ENCODE results near the gene SCAPER. TPM values are rescaled to one million over a fixed set of nuclear protein-coding genes. Genes with fewer than 3 reads are reported as not detected.

SCAPER gene
- total and polyA plus RNA-seq, 4 donors, result 3.3 to 18.0 (median 9.9) TPM

- no peaks in the 10 kb centered on the region for H3K36me3 ChIP-seq (ENCODE audit: control insufficient read depth in 4 of 4, insufficient read depth in 3 of 4, low read depth in 1 of 4, low read length in 3 of 4)
- H3K27ac ChIP-seq (ENCODE audit: low read depth in 1 of 2, low read length in 2 of 2), result no peak overlapping the region
- no peaks in the 10 kb centered on the region for H3K9me3 ChIP-seq (ENCODE audit: control insufficient read depth in 4 of 4, low read length in 3 of 4)
- DNase-seq (ENCODE audit: low spot score), result no peak
- no peak overlapping the region for H3K4me3 ChIP-seq (ENCODE audit: low read depth in 1 of 3, low read length in 3 of 3)
- H3K4me1 ChIP-seq (ENCODE audit: control insufficient read depth in 4 of 4, insufficient read depth in 4 of 4, low read length in 3 of 4), result no peaks in the 10 kb centered on the region
- H3K9ac ChIP-seq (ENCODE audit: low read depth in 1 of 2, low read length in 2 of 2), result no peak overlapping the region
- no peak for TF ChIP-seq EGR1 (IDR thresholded peaks at IDR 0.05; ENCODE audit: low read depth in 2 of 2)
- 94% methylated on average over 2 of the region's 2 CpGs for WGBS
- no peaks in the 10 kb centered on the region for H3K27me3 ChIP-seq (ENCODE audit: control insufficient read depth in 4 of 4, insufficient read depth in 4 of 4, low read length in 3 of 4)
Measured at GRCh38 chr15:76386178-76386577, 519.0 kb downstream of the SCAPER start.

DNA sequence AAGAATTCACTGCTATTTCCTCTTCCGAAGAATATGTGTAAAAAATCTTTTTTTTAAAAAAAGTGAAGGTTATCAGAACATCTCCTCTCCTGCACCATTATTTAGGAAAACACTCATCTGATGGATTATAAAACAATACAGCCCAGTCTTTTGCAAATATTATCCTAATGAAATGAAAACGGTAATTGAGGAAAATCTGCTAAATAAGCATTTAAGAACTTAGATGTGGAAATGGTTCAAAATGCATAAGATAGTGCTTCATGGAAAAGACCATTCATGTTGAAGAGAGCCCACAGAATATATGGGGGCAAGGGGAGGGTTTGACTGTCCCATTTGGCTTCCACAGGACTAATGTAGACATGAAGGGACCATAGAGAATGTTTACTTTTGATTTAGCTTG lies 520.7 kb downstream of the SCAPER start:
- TF ChIP-seq GABPA (IDR thresholded peaks at IDR 0.05 in 1 of 2, conservative IDR thresholded peaks at IDR 0.05 in 1 of 2), result no peak
- TF ChIP-seq MAX (IDR thresholded peaks at IDR 0.05), result no peak
- TF ChIP-seq ATF3 (IDR thresholded peaks at IDR 0.05), result no peak
- TF ChIP-seq TAF1 (conservative IDR thresholded peaks at IDR 0.05), result no peak
- no peak overlapping the region for H3K9ac ChIP-seq (ENCODE audit: low read depth in 1 of 2, low read length in 2 of 2)
- no peaks in the 10 kb centered on the region for H3K27me3 ChIP-seq (ENCODE audit: control insufficient read depth in 4 of 4, insufficient read depth in 4 of 4, low read length in 3 of 4)
- H3K4me3 ChIP-seq (ENCODE audit: low read depth in 1 of 3, low read length in 3 of 3), result no peak overlapping the region
- 97% methylated on average over 2 of the region's 2 CpGs for WGBS
- no peak for DNase-seq (ENCODE audit: low spot score)
- no peak overlapping the region for H3K27ac ChIP-seq (ENCODE audit: low read depth in 1 of 2, low read length in 2 of 2)
- no peaks in the 10 kb centered on the region for H3K36me3 ChIP-seq (ENCODE audit: control insufficient read depth in 4 of 4, insufficient read depth in 3 of 4, low read depth in 1 of 4, low read length in 3 of 4)
- H3K9me3 ChIP-seq (ENCODE audit: control insufficient read depth in 4 of 4, low read length in 3 of 4), result no peaks in the 10 kb centered on the region
- no peaks in the 10 kb centered on the region for H3K4me1 ChIP-seq (ENCODE audit: control insufficient read depth in 4 of 4, insufficient read depth in 4 of 4, low read length in 3 of 4)

DNA sequence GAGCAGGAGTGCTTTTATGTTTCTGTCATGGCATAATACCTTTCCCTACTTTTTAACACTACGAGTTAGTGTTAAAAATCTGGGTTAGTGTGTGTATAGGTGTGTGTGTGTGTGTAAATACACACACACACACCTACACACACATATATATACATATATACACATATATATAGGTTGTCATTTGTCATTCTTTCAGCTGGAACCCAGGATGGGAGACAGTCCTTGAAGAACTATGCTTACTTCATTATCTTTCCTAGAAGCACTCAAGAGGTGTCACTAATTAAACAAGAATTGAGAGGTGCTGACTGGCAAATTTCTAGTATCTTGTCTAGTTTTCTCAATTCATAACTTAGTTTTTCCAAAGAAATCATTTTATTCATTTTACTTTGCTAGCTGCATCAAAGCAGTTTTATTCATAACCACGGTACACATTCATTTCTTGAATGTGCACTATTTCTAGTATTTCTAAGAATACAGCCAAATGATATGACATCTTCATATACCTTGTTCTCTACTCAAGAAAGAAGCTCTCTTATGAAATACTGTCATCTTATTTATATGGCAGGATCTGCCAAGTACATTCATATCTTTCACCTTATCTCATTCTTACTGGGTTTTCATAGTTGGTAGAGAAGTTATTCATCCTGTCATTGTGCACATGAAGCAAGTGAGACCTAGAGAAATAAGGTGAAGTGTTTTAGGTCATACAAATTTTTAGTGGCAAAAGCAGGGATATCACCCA lies 522.0 kb downstream of the SCAPER start:
- 95% methylated on average over 2 of the region's 2 CpGs for WGBS
- Histone ChIP-seq H3K4me3 (ENCODE audit: low read depth in 1 of 3, low read length in 3 of 3) (no peak overlapping the region), H3K9me3 (ENCODE audit: control insufficient read depth in 4 of 4, low read length in 3 of 4) (no peaks in the 10 kb centered on the region), H3K36me3 (ENCODE audit: control insufficient read depth in 4 of 4, insufficient read depth in 3 of 4, low read depth in 1 of 4, low read length in 3 of 4) (no peaks in the 10 kb centered on the region), H3K9ac (ENCODE audit: low read depth in 1 of 2, low read length in 2 of 2) (no peak overlapping the region), H3K27me3 (ENCODE audit: control insufficient read depth in 4 of 4, insufficient read depth in 4 of 4, low read length in 3 of 4) (no peaks in the 10 kb centered on the region), H3K27ac (ENCODE audit: low read depth in 1 of 2, low read length in 2 of 2) (no peak overlapping the region), H3K4me1 (ENCODE audit: control insufficient read depth in 4 of 4, insufficient read depth in 4 of 4, low read length in 3 of 4) (no peaks in the 10 kb centered on the region)
- no peak for DNase-seq (ENCODE audit: low spot score)
- TF ChIP-seq NR2F2 (IDR thresholded peaks at IDR 0.05), result no peak
- TF ChIP-seq YY1 (IDR thresholded peaks at IDR 0.05), result no peak
- TF ChIP-seq, protein P1, sequence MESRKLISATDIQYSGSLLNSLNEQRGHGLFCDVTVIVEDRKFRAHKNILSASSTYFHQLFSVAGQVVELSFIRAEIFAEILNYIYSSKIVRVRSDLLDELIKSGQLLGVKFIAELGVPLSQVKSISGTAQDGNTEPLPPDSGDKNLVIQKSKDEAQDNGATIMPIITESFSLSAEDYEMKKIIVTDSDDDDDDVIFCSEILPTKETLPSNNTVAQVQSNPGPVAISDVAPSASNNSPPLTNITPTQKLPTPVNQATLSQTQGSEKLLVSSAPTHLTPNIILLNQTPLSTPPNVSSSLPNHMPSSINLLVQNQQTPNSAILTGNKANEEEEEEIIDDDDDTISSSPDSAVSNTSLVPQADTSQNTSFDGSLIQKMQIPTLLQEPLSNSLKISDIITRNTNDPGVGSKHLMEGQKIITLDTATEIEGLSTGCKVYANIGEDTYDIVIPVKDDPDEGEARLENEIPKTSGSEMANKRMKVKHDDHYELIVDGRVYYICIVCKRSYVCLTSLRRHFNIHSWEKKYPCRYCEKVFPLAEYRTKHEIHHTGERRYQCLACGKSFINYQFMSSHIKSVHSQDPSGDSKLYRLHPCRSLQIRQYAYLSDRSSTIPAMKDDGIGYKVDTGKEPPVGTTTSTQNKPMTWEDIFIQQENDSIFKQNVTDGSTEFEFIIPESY (IDR thresholded peaks at IDR 0.05), result no peak
- no peak for TF ChIP-seq HNF4A (conservative IDR thresholded peaks at IDR 0.05)
- TF ChIP-seq RXRA (IDR thresholded peaks at IDR 0.05), result no peak
- no peak for TF ChIP-seq MAX (IDR thresholded peaks at IDR 0.05)
- TF ChIP-seq, protein P2, sequence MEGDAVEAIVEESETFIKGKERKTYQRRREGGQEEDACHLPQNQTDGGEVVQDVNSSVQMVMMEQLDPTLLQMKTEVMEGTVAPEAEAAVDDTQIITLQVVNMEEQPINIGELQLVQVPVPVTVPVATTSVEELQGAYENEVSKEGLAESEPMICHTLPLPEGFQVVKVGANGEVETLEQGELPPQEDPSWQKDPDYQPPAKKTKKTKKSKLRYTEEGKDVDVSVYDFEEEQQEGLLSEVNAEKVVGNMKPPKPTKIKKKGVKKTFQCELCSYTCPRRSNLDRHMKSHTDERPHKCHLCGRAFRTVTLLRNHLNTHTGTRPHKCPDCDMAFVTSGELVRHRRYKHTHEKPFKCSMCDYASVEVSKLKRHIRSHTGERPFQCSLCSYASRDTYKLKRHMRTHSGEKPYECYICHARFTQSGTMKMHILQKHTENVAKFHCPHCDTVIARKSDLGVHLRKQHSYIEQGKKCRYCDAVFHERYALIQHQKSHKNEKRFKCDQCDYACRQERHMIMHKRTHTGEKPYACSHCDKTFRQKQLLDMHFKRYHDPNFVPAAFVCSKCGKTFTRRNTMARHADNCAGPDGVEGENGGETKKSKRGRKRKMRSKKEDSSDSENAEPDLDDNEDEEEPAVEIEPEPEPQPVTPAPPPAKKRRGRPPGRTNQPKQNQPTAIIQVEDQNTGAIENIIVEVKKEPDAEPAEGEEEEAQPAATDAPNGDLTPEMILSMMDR (IDR thresholded peaks at IDR 0.05; ENCODE audit: low read depth, low read length, missing input control), result no peak
- no peak for TF ChIP-seq TAF1 (conservative IDR thresholded peaks at IDR 0.05)
- no peak for TF ChIP-seq RAD21 (IDR thresholded peaks at IDR 0.05)
- TF ChIP-seq, protein P3, sequence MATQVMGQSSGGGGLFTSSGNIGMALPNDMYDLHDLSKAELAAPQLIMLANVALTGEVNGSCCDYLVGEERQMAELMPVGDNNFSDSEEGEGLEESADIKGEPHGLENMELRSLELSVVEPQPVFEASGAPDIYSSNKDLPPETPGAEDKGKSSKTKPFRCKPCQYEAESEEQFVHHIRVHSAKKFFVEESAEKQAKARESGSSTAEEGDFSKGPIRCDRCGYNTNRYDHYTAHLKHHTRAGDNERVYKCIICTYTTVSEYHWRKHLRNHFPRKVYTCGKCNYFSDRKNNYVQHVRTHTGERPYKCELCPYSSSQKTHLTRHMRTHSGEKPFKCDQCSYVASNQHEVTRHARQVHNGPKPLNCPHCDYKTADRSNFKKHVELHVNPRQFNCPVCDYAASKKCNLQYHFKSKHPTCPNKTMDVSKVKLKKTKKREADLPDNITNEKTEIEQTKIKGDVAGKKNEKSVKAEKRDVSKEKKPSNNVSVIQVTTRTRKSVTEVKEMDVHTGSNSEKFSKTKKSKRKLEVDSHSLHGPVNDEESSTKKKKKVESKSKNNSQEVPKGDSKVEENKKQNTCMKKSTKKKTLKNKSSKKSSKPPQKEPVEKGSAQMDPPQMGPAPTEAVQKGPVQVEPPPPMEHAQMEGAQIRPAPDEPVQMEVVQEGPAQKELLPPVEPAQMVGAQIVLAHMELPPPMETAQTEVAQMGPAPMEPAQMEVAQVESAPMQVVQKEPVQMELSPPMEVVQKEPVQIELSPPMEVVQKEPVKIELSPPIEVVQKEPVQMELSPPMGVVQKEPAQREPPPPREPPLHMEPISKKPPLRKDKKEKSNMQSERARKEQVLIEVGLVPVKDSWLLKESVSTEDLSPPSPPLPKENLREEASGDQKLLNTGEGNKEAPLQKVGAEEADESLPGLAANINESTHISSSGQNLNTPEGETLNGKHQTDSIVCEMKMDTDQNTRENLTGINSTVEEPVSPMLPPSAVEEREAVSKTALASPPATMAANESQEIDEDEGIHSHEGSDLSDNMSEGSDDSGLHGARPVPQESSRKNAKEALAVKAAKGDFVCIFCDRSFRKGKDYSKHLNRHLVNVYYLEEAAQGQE (IDR thresholded peaks at IDR 0.05), result no peak
- no peak for TF ChIP-seq FOXA1 (IDR thresholded peaks at IDR 0.05)
- no peak for TF ChIP-seq JUND (IDR thresholded peaks at IDR 0.05)
- TF ChIP-seq SP1 (IDR thresholded peaks at IDR 0.05), result no peak
